Kidney (tissue), 14 donors: ENCODE data around the gene ROCK2. TPM values are rescaled to one million over a fixed set of nuclear protein-coding genes. Genes with fewer than 3 reads are reported as not detected.

Experiments used
- DNase-seq, 5 donors: peaks; one replicate each; pipeline ENCODE4 v3.0.0-alpha.2; 2013 to 2020
- FAIRE-seq: peaks from 2 replicates; lab custom pipeline; 2012; peaks lifted over from hg19 to GRCh38; lab: Jason Lieb, UNC
- H3K27ac ChIP-seq, 2 donors: one replicate each; pipeline ENCODE4 v1.7.0; 2013; ENCODE audit warnings: low read depth in 2 of 2, low read length in 2 of 2, inconsistent platforms in 1 of 2
- H3K27me3 ChIP-seq: one replicate; pipeline ENCODE4 v1.7.1; 2013; ENCODE audit warnings: low read length, inconsistent platforms; ENCODE audit not compliant: control insufficient read depth, insufficient read depth
- H3K36me3 ChIP-seq, 3 donors: one replicate each; pipeline versions ENCODE4 v1.7.0 to v1.7.1; 2013; ENCODE audit warnings: low read length in 3 of 3, control low read depth in 1 of 3, inconsistent platforms in 1 of 3; ENCODE audit not compliant: insufficient read depth in 3 of 3, control insufficient read depth in 2 of 3
- H3K4me1 ChIP-seq, 3 donors: one replicate each; pipeline versions ENCODE4 v1.7.0 to v1.7.1; 2013; ENCODE audit warnings: low read length in 3 of 3, inconsistent platforms in 1 of 3, low read depth in 1 of 3; ENCODE audit not compliant: control insufficient read depth in 2 of 3, insufficient read depth in 2 of 3
- H3K4me3 ChIP-seq, 3 donors: one replicate each; pipeline versions ENCODE4 v1.7.0 to v1.8.1; 2013; ENCODE audit warnings: low read length in 3 of 3, control low read depth in 1 of 3, inconsistent platforms in 1 of 3
- H3K9ac ChIP-seq, 3 donors: one replicate each; pipeline versions ENCODE4 v1.7.0 to v1.7.1; 2013; ENCODE audit warnings: low read length in 3 of 3, control low read depth in 1 of 3, inconsistent platforms in 1 of 3
- H3K9me3 ChIP-seq, 3 donors: one replicate each; pipeline versions ENCODE4 v1.7.0 to v1.7.1; 2013; ENCODE audit warnings: low read length in 3 of 3, control low read depth in 1 of 3, inconsistent platforms in 1 of 3; ENCODE audit not compliant: control insufficient read depth in 2 of 3, insufficient read depth in 1 of 3
- CTCF ChIP-seq: IDR thresholded peaks from 3 replicates; pipeline ENCODE4 v1.5.1; 2012; ENCODE audit warnings: mild to moderate bottlenecking, moderate library complexity, borderline replicate concordance; ENCODE audit not compliant: insufficient read depth; ENCODE audit errors: extremely low read depth
- intact Hi-C: fragments of 100-400 bp; cut with DNase I; formaldehyde crosslinking; loops from one replicate; pipeline ENCODE4 v1.11.1; 2022
- polyA plus RNA-seq: library from polyadenylated mRNA; stranded (reverse); fragments of 350-450 nt; fragmentation: Illumina TruSeq; extraction: RNeasy Lipid Tissue Mini Kit (QIAGEN cat#74804); gene quantifications from one replicate; pipeline ENCODE4 v1.2.3, GENCODE V29; 2014; ENCODE audit warnings: low read depth, low replicate concordance; ENCODE audit not compliant: insufficient read depth
- total RNA-seq: library from RNA; stranded (reverse); fragmentation: NEBNext Ultra II Directional; extraction: Animal tissue kit (Norgen Biotek cat#: 25700); gene quantifications from one replicate; pipeline ENCODE4 v1.2.1, GENCODE V29; 2021
- donor health status: control.
- donor health status: control.
- donor health status: control.
- donor health status: control.
- donor health status: control.
- donor health status: DM: yes; HTN: yes; CAD: no.
- donor health status: Normal renal cell carcinoma (clear cell type).

The ROCK2 gene
- total and polyA plus RNA-seq, 2 donors from 2014 or later, result 6.7 to 58.3 TPM

GRCh38 chr2:11179899-11180298 lies 164.5 kb downstream of the ROCK2 start:
- H3K4me1 ChIP-seq, result no peaks in the 10 kb centered on the region
- no peak overlapping the region for H3K9ac ChIP-seq
- intact Hi-C loops, result no loop called here
- H3K27ac ChIP-seq, result no peak overlapping the region
- no peaks in the 10 kb centered on the region for H3K9me3 ChIP-seq
- no peak overlapping the region for H3K4me3 ChIP-seq
- TF ChIP-seq CTCF, result no peak
- no peak for DNase-seq
- H3K27me3 ChIP-seq, result no peaks in the 10 kb centered on the region
- FAIRE-seq, result no peak
- peaks cover 0 to 5% (median 3%) of the 10 kb centered on the region in 3 donors for H3K36me3 ChIP-seq

- FAIRE-seq (no peak), DNase-seq (no peak)
- Histone ChIP-seq H3K9ac (no peak overlapping the region), H3K27ac (no peak overlapping the region), H3K4me1 (no peaks in the 10 kb centered on the region), H3K9me3 (no peaks in the 10 kb centered on the region), H3K27me3 (no peaks in the 10 kb centered on the region), H3K4me3 (no peak overlapping the region), H3K36me3 (peaks cover 0 to 3% (median 3%) of the 10 kb centered on the region in 3 donors)
- TF ChIP-seq CTCF, result no peak
- intact Hi-C loops, result no loop called here
Measured at GRCh38 chr2:11179196-11179595, 165.2 kb downstream of the ROCK2 start.

- H3K36me3 ChIP-seq, result peaks cover 0 to 3% (median 3%) of the 10 kb centered on the region in 3 donors
- DNase-seq (no peak), FAIRE-seq (no peak)
- no peak for TF ChIP-seq CTCF
- no peak overlapping the region for H3K27ac ChIP-seq
- H3K9me3 ChIP-seq, result no peaks in the 10 kb centered on the region
- no peak overlapping the region for H3K4me3 ChIP-seq
- H3K9ac ChIP-seq, result no peak overlapping the region
- H3K27me3 ChIP-seq, result no peaks in the 10 kb centered on the region
- intact Hi-C loops, result no loop called here
- H3K4me1 ChIP-seq, result no peaks in the 10 kb centered on the region
Measured at GRCh38 chr2:11177871-11178690, 166.4 kb downstream of the ROCK2 start.
